ENCODE results near the gene CYP2U1. TPM values are rescaled to one million over a fixed set of nuclear protein-coding genes. Genes with fewer than 3 reads are reported as not detected.

CYP2U1 gene
- total and polyA plus RNA-seq, 2 donors from 2014 or later = 5.9 to 6.3 TPM

DNA sequence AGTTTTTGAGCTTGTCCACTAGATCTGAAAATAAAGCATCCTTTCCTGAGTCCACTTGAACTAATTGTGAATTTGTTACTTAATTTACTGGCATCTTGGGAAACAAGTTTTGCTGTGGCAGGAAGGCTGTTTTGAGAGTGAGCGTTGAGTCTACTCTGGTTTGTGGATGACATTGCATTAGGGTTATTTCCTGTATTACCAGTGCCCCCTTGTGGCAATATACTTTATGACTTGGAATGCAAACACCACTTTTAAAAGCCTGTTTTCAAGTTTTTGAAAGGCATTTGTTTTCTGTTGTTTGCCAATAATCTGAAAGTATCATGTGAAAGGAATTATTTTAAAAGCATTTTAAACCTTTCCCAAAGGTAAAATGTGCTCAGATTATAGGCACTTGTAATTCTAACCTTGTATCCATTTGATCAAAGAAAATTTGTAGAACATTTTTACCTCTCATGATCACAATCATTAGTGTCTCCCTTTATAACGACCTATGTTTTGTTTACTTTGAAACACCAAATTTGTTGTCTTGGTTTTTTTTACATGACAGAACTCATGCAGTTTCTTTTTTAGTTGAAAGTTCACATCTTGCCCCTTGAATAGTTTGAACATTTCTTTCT, 18.0 kb upstream of the CYP2U1 start:
- H3K4me1 ChIP-seq (ENCODE audit: control insufficient read depth in 2 of 3, insufficient read depth in 2 of 3, low read depth in 1 of 3, low read length in 3 of 3) = no peaks in the 10 kb centered on the region
- no peak overlapping the region for H3K4me3 ChIP-seq (ENCODE audit: low read length in 3 of 3)
- DNase-seq (peak in 3 of 5 donors; percentile 30 to 84 (median 72)), FAIRE-seq (peak; percentile 97)
- intact Hi-C loops (cut with DNase I) = loop anchor here (5.0 kb wide), 1 partner anchor 156 kb away; no protein-coding TSS in a partner anchor
- no peak overlapping the region for H3K9ac ChIP-seq (ENCODE audit: low read length in 3 of 3)
- TF ChIP-seq CTCF (IDR thresholded peaks at IDR 0.05; ENCODE audit: borderline replicate concordance, extremely low read depth, insufficient read depth) = peak; percentile 71
- no peaks in the 10 kb centered on the region for H3K27me3 ChIP-seq (ENCODE audit: control insufficient read depth, insufficient read depth, low read length)
- peaks cover 0 to 3% (median 0%) of the 10 kb centered on the region in 3 donors for H3K36me3 ChIP-seq (ENCODE audit: control insufficient read depth in 2 of 3, insufficient read depth in 3 of 3, low read length in 3 of 3)
- no peaks in the 10 kb centered on the region for H3K9me3 ChIP-seq (ENCODE audit: control insufficient read depth in 2 of 3, insufficient read depth in 1 of 3, low read length in 3 of 3)
- no peak overlapping the region for H3K27ac ChIP-seq (ENCODE audit: low read depth in 2 of 2, low read length in 2 of 2)

DNA sequence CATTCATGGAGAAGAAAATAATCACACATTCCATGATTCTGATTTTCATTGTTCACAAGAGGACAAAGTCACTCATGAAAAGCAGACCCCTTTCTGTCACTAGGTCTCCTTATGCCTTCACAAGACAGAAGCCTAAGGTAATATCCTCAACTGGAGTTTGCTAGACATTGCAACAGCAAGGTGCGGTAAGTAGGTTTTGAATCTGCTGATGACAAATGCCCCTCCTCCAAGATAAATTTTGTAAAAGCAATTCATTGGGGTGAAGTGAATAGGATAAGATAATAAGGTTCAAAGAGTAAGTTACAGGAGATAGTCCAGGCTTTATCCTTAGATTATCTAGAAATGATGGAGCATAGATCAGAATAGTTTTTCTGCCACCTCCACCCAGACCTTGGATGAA, 16.1 kb upstream of the CYP2U1 start:
- no peak overlapping the region for H3K27ac ChIP-seq (ENCODE audit: low read depth in 2 of 2, low read length in 2 of 2)
- H3K36me3 ChIP-seq (ENCODE audit: control insufficient read depth in 2 of 3, insufficient read depth in 3 of 3, low read length in 3 of 3) = no peaks in the 10 kb centered on the region
- TF ChIP-seq CTCF (IDR thresholded peaks at IDR 0.05; ENCODE audit: borderline replicate concordance, extremely low read depth, insufficient read depth) = no peak
- FAIRE-seq (no peak), DNase-seq (no peak)
- intact Hi-C loops (cut with DNase I) = no loop called here
- H3K9me3 ChIP-seq (ENCODE audit: control insufficient read depth in 2 of 3, insufficient read depth in 1 of 3, low read length in 3 of 3) = peaks cover 0 to 6% (median 0%) of the 10 kb centered on the region in 3 donors
- H3K27me3 ChIP-seq (ENCODE audit: control insufficient read depth, insufficient read depth, low read length) = no peaks in the 10 kb centered on the region
- no peaks in the 10 kb centered on the region for H3K4me1 ChIP-seq (ENCODE audit: control insufficient read depth in 2 of 3, insufficient read depth in 2 of 3, low read depth in 1 of 3, low read length in 3 of 3)
- H3K4me3 ChIP-seq (ENCODE audit: low read length in 3 of 3) = no peak overlapping the region
- H3K9ac ChIP-seq (ENCODE audit: low read length in 3 of 3) = no peak overlapping the region

DNA sequence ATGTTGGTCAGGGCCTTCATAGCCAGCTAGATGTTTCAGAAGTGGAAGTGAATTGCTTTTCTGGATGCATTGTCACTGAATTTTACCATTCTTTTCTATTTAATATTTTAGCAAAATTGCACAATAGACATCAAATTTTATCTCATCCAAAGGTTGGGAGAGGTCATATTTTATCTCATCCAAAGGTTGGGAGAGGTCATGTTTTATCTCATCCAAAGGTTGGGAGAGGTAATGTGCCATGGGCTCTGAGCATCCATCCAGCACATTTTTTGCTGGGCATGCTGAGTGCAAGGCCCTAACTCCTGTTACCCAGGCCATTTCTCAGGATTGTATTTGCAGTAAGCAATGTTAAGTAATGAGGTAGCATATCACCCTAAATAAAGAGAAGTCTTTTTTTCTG, 14.7 kb upstream of the CYP2U1 start:
- DNase-seq = no peak
- Histone ChIP-seq H3K27ac (ENCODE audit: low read depth in 2 of 2, low read length in 2 of 2) (no peak overlapping the region), H3K27me3 (ENCODE audit: control insufficient read depth, insufficient read depth, low read length) (no peaks in the 10 kb centered on the region), H3K4me3 (ENCODE audit: low read length in 3 of 3) (no peak overlapping the region), H3K9me3 (ENCODE audit: control insufficient read depth in 2 of 3, insufficient read depth in 1 of 3, low read length in 3 of 3) (peaks cover 0 to 6% (median 0%) of the 10 kb centered on the region in 3 donors), H3K36me3 (ENCODE audit: control insufficient read depth in 2 of 3, insufficient read depth in 3 of 3, low read length in 3 of 3) (no peaks in the 10 kb centered on the region), H3K9ac (ENCODE audit: low read length in 3 of 3) (no peak overlapping the region), H3K4me1 (ENCODE audit: control insufficient read depth in 2 of 3, insufficient read depth in 2 of 3, low read depth in 1 of 3, low read length in 3 of 3) (no peaks in the 10 kb centered on the region)
- FAIRE-seq = no peak
- intact Hi-C loops (cut with DNase I) = no loop called here
- no peak for TF ChIP-seq CTCF (IDR thresholded peaks at IDR 0.05; ENCODE audit: borderline replicate concordance, extremely low read depth, insufficient read depth)

- FAIRE-seq (no peak), DNase-seq (no peak)
- TF ChIP-seq CTCF (IDR thresholded peaks at IDR 0.05; ENCODE audit: borderline replicate concordance, extremely low read depth, insufficient read depth) = no peak
- Histone ChIP-seq H3K27ac (ENCODE audit: low read depth in 2 of 2, low read length in 2 of 2) (no peak overlapping the region), H3K36me3 (ENCODE audit: control insufficient read depth in 2 of 3, insufficient read depth in 3 of 3, low read length in 3 of 3) (no peaks in the 10 kb centered on the region), H3K27me3 (ENCODE audit: control insufficient read depth, insufficient read depth, low read length) (no peaks in the 10 kb centered on the region), H3K9ac (ENCODE audit: low read length in 3 of 3) (no peak overlapping the region), H3K4me3 (ENCODE audit: low read length in 3 of 3) (no peak overlapping the region), H3K4me1 (ENCODE audit: control insufficient read depth in 2 of 3, insufficient read depth in 2 of 3, low read depth in 1 of 3, low read length in 3 of 3) (no peaks in the 10 kb centered on the region), H3K9me3 (ENCODE audit: control insufficient read depth in 2 of 3, insufficient read depth in 1 of 3, low read length in 3 of 3) (peaks cover 0 to 6% (median 0%) of the 10 kb centered on the region in 3 donors)
- intact Hi-C loops (cut with DNase I) = no loop called here
These were observed 13.8 kb upstream of the CYP2U1 start for GRCh38 chr4:107917500-107917899.
